Progenitor cell of endocrine pancreas (in vitro differentiated cells): Measurements from ENCODE around the gene NLGN1. TPM values are rescaled to one million over a fixed set of nuclear protein-coding genes. Genes with fewer than 3 reads are reported as not detected.
"Not testable (repeated sequence)": the region's sequence is repeated elsewhere in the genome, so short reads cannot be mapped to it uniquely, and the experiment has no call there.

ENCODE experiments used
- DNase-seq: peaks from one replicate; pipeline ENCODE4 v3.0.0; 2021; ENCODE audit warnings: low spot score; ENCODE audit not compliant: unreplicated experiment
- H3K27ac Mint-ChIP-seq: 2 replicates; pipeline ENCODE4 v1.8.0; 2021; ENCODE audit warnings: mild to moderate bottlenecking, moderate library complexity, mixed read lengths
- H3K27me3 Mint-ChIP-seq: 2 replicates; pipeline ENCODE4 v1.8.0; 2021; ENCODE audit warnings: mixed read lengths
- H3K36me3 Mint-ChIP-seq: 2 replicates; pipeline ENCODE4 v1.8.0; 2022; ENCODE audit warnings: mixed read lengths; ENCODE audit not compliant: insufficient read depth
- H3K4me1 Mint-ChIP-seq: 2 replicates; pipeline ENCODE4 v1.8.0; 2021; ENCODE audit warnings: low read depth, mixed read lengths
- H3K4me3 Mint-ChIP-seq: 2 replicates; pipeline ENCODE4 v1.8.0; 2021; ENCODE audit warnings: low read depth, mild to moderate bottlenecking, moderate library complexity, mixed read lengths
- H3K9me3 Mint-ChIP-seq: 2 replicates; pipeline ENCODE4 v1.8.0; 2021; ENCODE audit warnings: low read depth, mixed read lengths
- total RNA-seq: library from RNA; stranded (reverse); gene quantifications from 2 replicates; pipeline ENCODE4 v1.2.1, GENCODE V29; 2021
- TF ChIP-seq, protein P1 (sequence below): fragments of 200-600 bp; sonication (generic); IDR thresholded peaks from one replicate; pipeline ENCODE4 v1.5.0; 2021; ENCODE audit warnings: antibody characterized with exemption, mild to moderate bottlenecking; ENCODE audit not compliant: unreplicated experiment

NLGN1 gene
- total RNA-seq, 1 donor from 2014 or later, result 5.7 TPM

DNA sequence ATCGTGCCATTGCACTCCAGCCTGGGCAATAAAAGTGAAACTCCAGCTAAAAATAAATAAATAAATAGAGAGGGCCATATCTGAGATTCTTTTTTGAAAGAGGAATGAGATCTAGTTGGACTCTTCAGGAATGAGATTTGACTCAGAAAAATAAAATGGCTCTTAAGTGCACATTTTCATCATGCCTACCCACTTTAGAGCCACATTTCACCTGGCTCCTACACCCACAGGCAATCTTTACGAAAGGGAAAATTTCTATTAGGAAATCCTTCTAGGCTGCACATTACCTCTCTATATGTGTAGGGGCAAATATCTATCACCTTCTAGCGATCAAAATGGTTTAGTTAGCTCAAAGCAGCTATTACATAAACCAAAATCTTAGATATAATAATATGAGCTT lies 16.9 kb upstream of the NLGN1 start:
- Mint-ChIP-seq H3K27ac (no peak overlapping the region), H3K9me3 (peaks cover 20% of the 10 kb centered on the region), H3K36me3 (peaks cover 4% of the 10 kb centered on the region), H3K4me1 (no peaks in the 10 kb centered on the region), H3K4me3 (no peak overlapping the region), H3K27me3 (no peaks in the 10 kb centered on the region)
- DNase-seq, result no peak
- TF ChIP-seq, protein P1, sequence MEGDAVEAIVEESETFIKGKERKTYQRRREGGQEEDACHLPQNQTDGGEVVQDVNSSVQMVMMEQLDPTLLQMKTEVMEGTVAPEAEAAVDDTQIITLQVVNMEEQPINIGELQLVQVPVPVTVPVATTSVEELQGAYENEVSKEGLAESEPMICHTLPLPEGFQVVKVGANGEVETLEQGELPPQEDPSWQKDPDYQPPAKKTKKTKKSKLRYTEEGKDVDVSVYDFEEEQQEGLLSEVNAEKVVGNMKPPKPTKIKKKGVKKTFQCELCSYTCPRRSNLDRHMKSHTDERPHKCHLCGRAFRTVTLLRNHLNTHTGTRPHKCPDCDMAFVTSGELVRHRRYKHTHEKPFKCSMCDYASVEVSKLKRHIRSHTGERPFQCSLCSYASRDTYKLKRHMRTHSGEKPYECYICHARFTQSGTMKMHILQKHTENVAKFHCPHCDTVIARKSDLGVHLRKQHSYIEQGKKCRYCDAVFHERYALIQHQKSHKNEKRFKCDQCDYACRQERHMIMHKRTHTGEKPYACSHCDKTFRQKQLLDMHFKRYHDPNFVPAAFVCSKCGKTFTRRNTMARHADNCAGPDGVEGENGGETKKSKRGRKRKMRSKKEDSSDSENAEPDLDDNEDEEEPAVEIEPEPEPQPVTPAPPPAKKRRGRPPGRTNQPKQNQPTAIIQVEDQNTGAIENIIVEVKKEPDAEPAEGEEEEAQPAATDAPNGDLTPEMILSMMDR, result no peak

DNA sequence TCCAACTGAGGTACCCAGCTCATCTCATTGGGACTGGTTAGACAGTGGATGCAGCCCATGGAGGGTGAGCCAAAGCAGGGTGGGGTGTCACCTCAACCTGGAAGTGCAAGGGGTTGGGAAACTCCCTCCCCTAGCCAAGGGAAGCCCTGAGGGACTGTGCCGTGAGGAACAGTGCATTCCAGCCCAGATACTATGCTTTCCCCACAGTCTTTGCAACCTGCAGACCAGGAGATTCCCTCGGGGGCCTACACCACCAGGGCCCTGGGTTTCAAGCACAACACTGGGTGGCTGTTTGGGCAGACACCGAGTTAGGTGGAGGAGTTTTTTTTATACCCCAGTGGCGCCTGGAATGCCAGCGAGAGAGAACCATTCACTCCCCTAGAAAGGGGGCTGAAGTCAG lies 15.6 kb upstream of the NLGN1 start:
- H3K9me3 Mint-ChIP-seq, result peaks cover 30% of the 10 kb centered on the region
- H3K4me3 Mint-ChIP-seq, DNase-seq, H3K36me3 Mint-ChIP-seq, H3K27me3 Mint-ChIP-seq, H3K4me1 Mint-ChIP-seq, H3K27ac Mint-ChIP-seq: not testable (repeated sequence)

DNA sequence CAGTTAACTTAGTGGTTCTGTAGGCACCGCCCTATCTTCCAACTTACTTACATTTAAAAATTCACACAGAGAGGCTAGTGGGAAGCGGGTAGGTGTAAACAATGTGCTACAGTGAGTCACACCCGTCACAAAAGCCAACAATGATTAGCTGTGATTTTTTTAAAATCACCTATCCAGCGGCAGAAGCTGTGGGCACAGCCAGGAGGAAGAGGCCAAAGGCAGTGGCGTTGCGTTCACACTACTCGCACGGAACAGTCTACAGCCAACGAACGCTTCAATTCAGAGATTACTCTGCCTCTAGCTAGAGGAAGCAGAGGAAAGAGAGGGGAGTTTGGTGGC lies 2.5 kb upstream of the NLGN1 start:
- Mint-ChIP-seq H3K4me1 (peaks cover 32% of the 10 kb centered on the region), H3K27me3 (peaks cover 47% of the 10 kb centered on the region), H3K9me3 (no peaks in the 10 kb centered on the region), H3K4me3 (peak overlapping the region; percentile 77), H3K27ac (peak overlapping the region; percentile 94), H3K36me3 (no peaks in the 10 kb centered on the region)
- no peak for DNase-seq
- TF ChIP-seq, protein P1, result no peak

DNA sequence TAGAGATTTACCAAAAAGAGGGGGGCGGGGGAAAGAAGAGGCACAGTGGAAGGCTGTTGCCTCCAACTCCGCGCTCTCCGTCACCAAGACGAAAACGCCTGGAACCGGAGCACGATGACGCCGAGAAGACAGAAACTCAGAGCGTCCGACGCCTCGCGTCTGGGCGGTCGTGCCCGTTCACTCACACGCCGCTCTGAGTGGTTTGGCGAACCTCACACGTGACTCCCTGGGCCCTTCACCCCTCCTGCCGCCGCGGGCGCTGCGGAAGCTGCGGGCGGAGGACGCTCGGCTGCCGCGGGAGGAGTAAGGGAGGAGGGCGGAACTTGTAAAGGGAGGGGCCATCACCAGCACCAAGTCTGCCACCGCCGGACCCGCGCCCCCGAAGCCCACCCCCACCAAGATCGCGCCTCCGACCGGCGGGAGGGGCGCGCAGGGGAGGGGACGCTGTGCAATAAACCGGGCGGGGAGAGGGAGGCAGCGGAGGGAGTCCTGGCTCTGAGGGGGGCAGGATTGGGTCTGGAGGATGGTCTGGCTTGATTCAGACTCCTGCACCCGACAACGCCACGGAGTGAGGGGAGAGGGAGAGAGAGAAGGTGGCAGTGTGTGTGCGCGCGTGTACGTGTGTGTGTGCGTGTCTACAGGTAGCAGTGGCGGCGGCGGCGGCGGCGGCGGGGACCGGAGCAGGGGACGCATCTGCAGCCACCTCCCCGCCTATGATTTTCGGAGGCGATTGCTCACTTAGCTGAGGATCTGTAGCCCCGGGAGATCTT lies 1.9 kb upstream of the NLGN1 start:
- peak overlapping the region; percentile 94 for H3K27ac Mint-ChIP-seq
- DNase-seq, result peak; percentile 64
- no peaks in the 10 kb centered on the region for H3K9me3 Mint-ChIP-seq
- peak overlapping the region; percentile 77 for H3K4me3 Mint-ChIP-seq
- TF ChIP-seq, protein P1, result no peak
- no peaks in the 10 kb centered on the region for H3K36me3 Mint-ChIP-seq
- H3K27me3 Mint-ChIP-seq, result peaks cover 51% of the 10 kb centered on the region
- H3K4me1 Mint-ChIP-seq, result peaks cover 32% of the 10 kb centered on the region

DNA sequence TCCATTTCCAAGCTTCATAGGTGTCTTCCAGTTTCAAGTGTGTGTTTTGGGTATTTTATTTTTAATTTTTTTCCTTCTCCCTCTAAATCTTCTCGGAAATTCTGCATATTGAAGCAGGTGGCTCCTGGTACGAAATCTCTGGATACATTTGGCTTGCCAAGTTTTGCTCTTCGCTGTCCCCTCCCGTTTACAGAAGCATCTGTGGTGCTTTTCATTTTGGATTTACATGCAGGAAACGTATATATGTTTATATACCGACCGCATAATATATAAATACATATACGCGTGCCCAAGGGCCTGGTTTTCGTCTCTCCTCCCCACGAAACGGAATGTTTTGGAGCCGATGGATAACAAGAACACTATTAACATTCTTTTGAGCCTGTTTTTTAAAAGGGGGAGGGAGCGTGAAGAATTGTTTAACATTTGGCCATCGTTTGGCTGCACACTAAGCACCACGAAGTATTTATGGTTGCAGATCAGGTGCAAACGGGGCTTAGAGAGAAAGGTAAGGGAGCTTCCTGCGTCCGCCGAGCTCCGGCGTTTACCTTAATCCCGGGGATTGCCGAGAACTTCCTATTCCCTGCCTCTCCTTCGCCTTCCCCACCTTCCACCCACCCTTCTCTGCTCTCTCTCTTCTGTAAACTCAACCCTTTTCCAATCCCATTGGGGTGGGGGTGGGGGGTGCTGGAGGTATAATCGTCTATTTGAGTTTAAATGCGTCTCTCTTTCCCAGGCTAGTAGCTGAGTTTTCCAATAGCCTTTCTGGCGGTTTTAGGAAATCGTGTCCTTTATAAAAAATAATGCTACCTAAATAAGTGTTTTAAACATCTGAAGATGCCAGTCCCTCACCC lies 1.1 kb upstream of the NLGN1 start:
- peak overlapping the region; percentile 77 for H3K4me3 Mint-ChIP-seq

More for the DNA sequence above, 1.1 kb upstream of the NLGN1 start:
- TF ChIP-seq, protein P1, result no peak
- H3K36me3 Mint-ChIP-seq, result no peaks in the 10 kb centered on the region
- H3K9me3 Mint-ChIP-seq, result no peaks in the 10 kb centered on the region
- peaks cover 33% of the 10 kb centered on the region for H3K4me1 Mint-ChIP-seq
- peaks cover 51% of the 10 kb centered on the region for H3K27me3 Mint-ChIP-seq
- H3K27ac Mint-ChIP-seq, result peak overlapping the region; percentile 36
- no peak for DNase-seq
